ENCODE data around the gene SEH1L.
"Not testable (repeated sequence)": the region's sequence is repeated elsewhere in the genome, so short reads cannot be mapped to it uniquely, and the experiment has no call there.

Gene SEH1L, protein sequence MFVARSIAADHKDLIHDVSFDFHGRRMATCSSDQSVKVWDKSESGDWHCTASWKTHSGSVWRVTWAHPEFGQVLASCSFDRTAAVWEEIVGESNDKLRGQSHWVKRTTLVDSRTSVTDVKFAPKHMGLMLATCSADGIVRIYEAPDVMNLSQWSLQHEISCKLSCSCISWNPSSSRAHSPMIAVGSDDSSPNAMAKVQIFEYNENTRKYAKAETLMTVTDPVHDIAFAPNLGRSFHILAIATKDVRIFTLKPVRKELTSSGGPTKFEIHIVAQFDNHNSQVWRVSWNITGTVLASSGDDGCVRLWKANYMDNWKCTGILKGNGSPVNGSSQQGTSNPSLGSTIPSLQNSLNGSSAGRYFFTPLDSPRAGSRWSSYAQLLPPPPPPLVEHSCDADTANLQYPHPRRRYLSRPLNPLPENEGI

DNA sequence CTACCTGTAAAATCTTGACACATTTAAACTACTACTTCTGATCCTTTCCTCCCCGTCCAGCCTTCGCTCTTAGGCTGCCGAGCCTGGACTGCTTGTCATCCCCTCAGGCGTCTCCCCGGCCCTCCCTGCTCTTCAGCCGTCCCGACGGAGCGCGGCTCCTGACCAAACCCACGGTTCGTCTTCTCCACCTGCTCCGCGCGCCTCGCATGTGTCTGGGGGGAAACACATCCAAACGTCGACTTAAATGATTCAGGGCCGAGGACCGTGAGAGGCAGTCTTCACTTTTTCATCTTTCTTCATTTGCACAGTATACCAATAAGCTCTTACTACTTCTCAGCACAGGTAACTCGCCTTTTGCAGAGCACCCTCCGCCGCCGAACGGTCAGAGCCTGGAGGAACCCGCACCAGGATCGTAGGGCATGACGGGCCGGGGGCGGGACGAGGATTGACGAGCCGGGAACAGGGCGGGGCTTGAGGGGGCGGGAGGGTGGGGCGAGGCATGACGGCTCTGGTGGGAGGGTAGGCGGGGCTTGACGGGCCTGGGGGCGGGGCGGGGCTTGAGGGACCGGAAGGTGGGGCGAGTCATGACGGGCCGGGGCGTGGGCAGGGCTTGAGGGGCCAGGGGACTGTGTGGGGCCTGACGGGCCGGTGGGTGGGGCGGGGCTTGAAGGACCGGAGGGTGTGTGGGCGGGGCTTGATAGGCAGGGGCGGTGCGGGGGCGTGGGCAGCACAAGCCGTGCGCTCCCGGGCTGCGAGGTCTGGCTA is at the start of gene SEH1L:
Gene SEH1L (plus strand): TSS at position 727 of the 765 bp plus-strand sequence. CDS start 111 bp downstream, outside the sequence.
- FAIRE-seq, result no peak

DNA sequence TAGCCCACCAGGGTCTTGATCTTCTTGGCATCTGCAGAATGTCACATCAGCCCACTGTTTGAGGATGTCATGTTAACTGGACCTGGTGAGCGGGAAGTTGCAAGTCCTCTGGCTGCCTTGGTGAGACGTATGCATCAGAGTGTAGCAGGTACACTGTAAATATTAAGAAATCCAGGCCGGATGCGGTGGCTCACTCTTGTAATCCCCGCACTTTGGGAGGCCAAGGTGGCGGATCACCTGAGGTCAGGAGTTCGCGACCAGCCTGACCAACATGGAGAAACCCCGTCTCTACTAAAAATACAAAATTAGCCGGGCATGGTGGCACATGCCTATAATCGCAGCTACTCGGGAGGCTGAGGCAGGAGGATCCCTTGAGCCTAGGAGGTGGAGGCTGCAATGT is 46.6 kb upstream of the SEH1L start:
- not testable (repeated sequence) for FAIRE-seq

DNA sequence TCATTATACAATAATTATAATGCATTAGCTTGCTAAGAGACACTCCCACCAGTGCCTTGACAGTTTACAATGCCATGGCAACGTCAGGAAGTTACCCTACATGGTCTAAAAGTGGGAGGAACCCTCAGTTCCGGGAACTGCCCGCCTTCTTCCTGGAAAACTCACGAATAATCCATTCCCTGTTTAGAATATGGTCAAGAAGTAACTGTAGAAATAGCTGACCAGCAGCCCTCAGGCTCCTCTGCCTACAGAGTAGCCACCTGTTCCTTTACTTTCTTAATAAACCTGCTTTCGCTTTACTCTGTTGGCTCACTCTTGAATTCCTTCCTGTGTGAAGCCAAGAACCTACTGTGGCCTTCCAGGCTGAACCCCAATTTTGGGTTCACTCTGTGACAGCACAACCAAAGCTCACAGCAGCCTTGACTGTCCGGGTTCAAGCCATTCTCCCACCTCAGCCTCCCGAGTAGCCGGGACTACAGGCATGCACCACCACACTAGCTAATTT is 43.7 kb upstream of the SEH1L start:
- no peak for FAIRE-seq

DNA sequence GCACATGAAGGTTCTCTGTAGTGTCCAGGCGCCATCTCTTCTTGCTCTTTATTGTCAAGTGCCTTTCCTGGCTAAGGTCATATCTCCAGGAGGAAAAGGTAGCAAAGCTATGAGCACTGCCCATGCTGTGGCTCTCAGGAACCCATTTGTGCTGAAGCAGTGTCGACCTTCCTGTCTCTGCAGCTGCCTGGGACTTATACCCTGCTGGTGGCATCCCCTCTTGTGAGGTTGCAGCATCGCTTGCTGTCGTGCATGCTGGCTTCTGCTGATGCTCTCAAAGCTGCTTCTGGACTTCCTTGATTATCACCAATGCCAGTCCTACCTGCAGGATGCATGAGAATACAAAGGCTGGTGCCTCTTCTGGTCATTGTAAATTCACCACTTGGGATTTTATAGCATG is 41.7 kb upstream of the SEH1L start:
- FAIRE-seq, result no peak

DNA sequence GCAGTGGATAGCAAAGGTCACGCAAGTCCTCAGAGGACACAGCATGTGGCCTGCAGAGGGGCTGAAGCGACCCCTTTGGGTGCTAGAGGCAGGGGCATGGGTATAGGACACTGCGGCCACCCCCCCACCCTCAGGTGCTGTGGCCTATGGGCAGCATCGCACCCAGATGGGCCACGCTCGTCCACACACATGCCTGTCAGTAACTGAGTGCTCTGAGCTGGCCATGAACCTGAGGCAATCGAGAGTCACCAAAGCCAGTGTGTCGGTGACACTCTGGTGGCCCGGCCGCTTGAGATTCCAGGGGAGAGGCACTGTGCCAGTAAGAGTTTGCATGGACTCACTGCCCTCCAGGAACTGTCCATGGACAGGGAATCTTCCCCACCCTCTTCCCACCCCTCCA is 41.0 kb upstream of the SEH1L start:
- FAIRE-seq, result no peak

DNA sequence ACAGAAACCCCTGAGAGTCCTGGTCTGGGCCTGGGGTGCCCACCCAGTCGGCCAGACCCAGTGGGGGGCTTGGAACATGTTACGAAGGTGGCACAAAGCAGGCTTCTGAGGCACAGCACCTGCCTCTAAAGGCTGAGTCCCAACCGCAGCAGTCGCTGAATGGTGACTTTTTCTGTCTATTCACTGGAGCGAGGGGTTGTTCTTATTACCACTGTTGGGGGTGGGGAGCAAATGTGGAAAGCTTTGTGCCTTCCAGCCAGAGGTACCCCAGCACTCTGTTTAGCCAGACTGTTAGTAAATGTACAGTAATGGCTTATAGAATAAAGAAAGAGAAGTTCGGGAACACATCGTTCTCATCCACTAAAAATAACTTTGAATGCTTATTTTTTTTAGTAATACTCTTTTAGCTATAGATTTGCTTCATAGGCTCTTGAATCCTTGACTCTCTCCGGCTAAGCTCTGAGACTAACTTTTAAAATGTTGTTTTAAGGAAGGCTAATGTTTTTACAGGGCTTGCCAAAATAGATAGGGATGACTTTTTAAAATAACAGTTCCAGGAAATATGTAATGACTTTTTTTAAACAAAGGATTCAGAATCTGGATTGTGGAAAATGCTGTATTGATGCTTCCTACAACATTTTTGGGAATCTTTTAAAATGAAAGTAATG is 40.4 kb upstream of the SEH1L start:
- no peak for FAIRE-seq

DNA sequence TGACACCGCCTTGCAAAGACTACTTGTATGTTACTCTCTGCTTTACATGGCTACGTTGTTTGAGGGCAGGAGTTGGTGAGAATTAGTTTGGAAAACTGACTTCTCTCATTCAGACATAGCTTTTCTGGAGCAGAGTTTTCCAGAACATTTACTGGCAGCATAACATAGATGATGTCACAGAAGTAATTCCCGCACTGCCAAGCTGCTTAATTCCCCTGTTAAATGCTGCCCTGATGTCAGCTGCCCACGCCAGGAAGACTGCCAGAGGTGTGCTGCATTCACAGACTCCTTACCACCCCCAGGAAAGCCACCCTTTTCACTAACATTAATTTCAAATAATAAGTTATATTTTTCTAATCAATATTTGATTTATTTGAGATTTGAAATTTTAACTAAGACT is 39.1 kb upstream of the SEH1L start:
- no peak for FAIRE-seq

DNA sequence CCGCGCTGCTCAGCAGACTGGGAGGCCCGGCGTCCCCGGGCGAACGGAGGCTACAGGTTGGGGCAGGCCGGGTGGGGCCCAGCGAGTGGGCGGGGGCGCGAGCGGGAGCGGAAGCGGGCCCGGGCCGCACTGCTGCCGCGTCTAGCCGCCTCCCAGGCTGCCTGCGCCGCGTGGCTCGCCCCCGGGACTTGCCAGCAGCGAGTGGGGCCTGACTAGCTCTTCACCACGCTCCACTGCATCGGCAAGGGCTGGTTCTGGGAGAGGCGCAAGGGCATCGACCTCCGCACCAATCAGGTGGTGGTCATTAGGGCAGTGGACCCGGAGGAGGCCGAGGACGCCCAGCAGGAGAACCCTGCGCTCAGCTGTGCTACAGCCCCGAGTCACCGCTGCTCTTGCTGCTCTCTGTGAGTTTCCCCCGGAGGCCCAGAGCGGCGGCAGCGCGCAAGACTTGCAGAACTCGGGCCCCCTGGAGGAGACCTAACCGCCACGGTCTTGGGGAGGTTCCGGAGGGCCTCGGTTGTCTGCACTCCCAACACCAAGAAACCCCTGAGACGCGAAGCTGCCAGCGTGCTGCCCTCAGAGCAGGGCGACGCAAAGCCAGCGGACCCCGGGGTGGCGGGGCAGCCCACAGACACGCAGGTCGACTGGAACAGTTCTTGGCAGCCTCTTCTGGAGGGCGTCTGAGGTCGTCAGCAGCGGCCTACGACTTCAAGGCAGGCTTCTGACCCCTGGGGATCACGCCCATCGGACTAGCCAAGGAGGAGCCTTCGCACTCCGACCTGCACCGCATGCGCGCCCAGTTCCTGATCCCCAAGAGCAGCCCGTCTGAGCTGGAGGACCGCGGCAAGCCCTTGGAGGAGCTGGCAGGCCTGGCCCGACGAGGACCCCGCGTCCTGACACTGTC is 36.5 kb upstream of the SEH1L start:
- FAIRE-seq, result no peak

DNA sequence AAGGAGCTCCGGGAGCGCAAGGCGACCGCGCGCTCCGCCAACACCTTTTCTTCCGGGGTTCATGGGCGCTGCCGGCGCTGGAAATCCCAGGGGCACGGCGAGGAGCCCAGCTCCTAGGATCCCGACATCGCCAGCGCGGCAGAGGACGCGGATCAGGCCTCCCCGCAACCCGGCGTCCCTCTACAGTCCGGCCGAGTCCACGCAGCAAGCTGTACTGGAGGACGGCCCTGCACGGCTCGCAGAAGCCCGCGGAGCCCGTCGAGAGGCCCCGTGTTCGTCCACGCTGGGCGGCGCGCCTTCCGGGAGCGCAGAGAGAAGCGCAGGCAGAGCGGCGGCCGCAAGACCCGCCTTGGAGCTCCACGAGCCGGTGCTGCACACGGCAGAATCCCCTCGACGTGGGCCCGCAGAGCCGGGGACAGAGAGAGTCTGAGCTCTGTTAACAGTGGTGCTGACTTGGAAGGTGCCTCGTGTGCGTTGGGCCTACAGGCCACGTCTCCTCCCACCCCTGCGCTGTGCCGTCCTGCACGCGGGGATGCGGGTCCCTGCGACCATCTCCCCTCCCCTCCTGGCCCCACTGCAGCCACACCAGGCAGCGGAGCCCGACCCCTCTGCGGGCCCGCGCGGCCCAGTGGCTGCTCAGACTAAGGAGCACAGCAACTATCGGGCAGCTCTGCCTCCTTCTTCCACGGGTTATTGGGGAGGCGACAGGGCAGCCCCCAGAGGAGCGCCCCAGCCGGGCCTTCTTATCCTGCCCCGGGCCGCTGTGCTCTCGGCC is 35.7 kb upstream of the SEH1L start:
- FAIRE-seq, result no peak

DNA sequence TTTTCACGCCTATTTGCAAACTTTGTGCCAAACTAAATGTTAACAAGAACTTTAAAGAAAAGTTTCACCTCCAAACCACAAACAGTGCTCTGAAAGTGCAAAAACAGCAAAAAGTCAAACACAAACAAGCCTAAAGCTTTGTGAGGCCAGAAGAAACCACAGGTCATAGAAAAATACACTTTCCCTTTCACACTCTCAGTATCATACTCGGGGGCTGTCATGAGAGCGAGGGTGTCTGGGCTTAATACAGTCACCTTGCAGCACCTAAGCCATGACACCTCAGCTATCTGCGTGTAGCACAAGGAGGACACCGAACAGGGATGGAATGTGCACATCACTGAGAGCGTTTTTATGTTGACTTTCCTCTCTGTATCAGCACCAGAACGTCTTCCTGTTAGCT is 26.6 kb upstream of the SEH1L start:
- FAIRE-seq, result no peak

DNA sequence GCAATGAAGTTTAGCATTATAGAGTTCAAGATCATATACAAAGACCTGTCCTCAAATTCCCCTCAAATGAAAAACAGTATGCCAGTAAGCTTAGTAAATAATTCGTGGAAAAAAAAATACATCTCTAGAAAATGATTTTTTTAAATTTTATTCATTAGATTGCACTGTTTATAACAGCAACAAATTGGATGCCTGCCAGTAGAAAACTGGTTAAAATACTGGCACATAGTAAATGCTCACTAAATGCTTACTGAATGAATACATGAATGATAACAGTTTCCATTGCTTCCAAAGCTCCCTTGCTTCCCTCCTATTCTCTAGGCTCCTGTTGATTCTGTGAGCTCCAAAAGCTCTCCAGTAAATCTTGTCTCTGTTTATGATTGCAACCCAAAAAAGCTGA is 25.5 kb upstream of the SEH1L start:
- no peak for FAIRE-seq

DNA sequence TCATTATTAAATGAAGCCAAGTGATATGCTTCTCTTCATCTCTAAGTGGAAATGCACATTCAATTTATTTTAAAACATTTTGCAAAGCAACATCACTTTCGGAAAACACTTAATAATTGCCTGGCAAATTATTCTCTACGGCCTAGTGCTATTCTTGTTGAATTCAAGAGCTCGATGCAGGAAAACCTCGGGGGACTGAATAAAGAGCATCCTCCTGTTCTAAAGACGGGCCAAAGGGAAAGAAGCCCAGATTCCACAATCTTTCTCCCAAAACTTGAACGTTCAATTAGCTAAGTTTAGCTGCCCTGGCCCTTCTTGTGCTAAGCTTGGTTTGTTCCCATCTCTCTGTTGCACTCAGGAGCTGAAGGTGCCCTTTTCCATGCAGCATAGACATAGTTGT is 23.2 kb upstream of the SEH1L start:
- no peak for FAIRE-seq

DNA sequence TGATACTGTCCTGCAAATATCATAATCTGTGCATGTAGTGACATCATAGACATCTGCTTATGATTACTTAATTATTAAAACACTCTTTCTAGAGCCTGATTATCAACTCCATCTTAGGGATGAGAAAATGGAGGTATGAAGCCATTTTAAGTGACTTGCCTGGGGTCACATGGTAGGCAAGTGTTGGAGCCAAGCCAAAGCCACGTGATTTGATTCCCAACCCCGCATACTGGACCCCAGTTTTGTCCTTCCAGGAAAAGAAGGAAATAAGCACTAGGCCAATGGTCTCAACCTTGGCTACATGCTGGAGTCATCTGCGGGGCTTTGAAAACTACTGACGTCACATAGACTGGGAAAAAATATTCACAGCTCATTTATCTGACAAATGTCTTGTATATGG is 19.6 kb upstream of the SEH1L start:
- FAIRE-seq, result no peak

DNA sequence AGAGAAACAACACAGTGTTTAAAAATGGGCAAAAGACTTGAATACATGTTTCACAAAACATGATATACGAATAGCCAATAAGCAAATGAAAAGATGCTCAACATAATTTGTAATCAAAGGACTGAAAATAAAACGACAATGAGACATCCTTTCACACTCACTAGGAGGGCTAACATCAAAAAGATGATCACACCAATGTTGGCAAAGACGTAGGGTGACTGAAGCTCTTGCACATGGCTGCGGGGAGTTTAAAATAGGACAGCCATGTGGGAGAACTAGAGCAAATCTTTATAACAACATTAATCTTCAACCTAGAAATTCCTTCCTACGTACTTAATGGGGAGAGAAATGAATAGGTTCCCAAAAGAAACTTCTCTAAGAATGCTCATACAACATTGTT is 19.2 kb upstream of the SEH1L start:
- FAIRE-seq, result no peak

DNA sequence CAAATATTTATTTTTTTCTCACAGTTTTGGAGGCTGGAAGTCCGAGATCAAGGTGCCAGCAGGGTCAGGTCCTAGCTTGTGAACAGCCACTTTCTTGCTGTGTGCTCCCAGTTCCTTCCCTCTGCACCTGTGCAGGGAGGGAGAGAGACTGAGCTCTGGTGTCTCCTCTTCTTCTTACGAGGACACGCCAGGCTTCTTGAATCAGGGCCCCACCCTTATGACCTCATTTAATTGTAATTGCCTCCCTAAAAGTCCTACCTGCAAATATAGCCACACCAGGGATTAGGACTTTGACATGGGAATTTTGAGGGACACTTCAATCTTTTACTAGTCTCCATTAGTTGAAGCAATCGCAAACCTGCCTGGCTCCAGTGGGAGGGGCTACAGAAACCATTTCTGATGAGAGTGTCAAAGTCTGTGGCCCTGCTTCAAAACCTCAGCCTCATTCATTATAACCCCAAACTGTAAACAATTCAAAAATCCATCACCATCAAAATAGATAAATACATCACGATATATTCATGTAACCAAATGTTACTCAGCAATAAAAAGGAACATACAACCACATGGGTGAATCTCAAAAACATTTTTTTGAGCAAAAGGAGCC is 18.2 kb upstream of the SEH1L start:
- no peak for FAIRE-seq

DNA sequence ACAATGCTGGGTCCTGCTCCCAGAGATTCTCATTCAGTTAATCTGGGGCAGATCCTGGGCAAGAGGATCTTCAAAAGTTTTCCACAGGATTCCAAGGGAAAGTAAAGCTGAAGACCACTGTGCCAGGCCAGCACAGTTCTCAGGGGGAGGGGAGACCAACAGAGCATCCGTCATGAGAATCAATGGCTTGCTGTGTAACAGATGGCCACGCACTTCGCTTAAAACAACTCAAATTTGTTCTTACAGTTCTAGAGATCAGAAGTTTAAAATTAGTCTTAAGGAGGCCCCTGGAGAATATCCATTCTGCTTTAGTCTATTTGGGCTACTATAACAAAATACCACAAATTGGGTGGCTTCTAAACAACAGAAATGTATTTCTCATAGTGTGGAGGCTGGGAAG is 17.4 kb upstream of the SEH1L start:
- no peak for FAIRE-seq

DNA sequence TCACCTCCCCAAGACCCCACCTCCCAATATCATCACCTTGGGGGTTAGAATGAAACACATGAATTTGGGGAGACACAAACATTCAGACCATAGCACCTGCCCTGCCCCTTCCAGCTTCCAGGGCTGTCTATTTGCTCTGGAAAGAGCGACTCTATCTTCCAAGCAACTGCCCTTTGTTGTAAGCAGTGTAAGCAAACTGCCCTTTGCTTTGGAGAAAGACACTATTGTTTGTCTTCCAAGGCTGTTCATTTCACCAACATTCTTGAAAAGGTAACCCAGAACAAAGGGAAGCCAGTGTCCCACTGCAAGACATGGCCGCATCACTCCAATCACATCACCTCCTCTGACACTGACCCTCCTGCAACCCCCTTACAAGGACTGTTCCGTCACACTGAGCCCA is 16.9 kb upstream of the SEH1L start:
- FAIRE-seq, result no peak

DNA sequence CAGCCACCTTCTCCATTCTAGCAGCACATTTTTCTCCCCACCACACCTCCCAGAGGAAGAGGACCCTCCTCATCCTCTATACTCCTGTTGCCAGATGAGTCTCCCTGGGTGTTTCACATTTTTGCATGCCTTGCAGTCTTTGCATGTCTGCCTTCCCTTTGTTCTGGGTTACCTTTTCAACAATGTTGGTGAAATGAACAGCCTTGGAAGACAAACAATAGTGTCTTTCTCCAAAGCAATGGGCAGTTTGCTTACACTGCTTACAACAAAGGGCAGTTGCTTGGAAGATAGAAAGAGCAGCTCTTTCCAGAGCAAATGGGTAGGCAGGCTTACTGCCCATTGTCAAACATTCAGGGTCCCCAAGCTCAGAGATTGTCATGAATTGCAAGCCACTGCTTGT is 14.5 kb upstream of the SEH1L start:
- no peak for FAIRE-seq

DNA sequence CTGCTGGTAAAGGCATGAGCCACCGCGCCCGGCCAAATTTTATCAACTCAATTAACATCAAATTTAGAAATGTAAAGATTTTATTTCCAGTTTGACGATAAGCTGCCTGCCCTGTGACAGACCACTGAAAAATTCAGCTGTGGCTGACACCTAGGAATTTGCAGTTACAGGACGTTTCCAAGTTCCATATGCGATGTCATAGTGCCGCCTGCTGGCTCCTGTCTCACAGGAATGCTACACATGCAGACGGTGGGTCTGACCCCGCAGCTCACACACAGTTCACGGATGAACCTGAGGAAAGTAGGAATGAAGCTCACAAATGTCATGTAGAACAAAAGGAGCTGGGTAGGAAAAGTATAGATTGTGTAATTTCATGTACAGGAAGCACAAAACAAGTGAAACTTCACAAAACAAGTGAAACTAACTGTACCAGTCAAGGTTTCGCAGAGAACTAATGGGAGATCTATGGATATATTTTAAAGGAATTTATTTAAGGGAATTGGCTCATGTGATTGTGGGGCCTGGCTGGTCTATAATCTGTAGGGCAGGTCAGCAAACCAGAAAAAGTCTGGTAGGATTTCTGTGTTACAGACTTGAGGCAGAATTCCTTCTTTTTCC is 13.2 kb upstream of the SEH1L start:
- peak; percentile 92 for FAIRE-seq

DNA sequence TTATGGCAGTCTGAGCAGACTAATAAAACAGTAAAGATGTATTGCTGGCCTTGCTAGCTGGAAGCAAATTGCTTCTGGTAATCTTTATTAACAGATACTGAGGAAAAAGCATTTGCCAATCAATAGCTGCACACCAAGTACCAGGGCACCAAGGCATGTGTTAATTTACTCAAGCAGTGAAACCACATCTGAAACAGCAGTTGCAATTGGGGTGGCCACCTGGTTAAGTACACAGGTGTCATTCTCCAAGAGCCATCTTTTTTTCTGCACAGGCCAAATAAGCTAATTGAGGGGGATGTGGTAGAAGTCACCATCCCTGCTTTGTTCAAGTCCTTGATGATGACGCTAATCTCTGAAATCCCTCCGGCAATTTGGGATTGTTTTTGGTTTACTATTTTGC is 8.6 kb upstream of the SEH1L start:
- FAIRE-seq, result no peak

DNA sequence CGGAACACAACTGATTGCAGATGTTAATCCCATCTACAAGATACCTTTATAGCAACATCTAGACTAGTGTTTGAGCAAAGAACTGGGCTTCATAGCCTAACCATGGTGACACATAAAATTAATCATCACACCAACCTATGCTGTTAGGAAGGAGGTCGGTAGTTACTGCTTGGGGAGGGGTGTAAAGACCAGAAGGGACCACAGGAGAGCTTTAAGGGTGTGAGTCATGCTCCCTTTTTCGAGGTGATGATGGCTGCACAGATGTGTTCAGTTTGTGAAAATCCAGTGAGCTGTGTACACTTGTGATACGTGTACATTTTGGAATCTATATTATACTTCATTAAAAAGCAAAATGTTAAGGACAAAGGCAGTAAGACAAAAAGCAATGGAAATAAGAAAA is 4.6 kb upstream of the SEH1L start:
- FAIRE-seq, result no peak

Data from A204.1 (cell line).